ENCODE results near the gene MYO9B. TPM values are rescaled to one million over a fixed set of nuclear protein-coding genes. Genes with fewer than 3 reads are reported as not detected.
"Not testable (repeated sequence)": the region's sequence is repeated elsewhere in the genome, so short reads cannot be mapped to it uniquely, and the experiment has no call there.

MYO9B gene
- total RNA-seq, 4 donors from 2014 or later, result 102 to 246 (median 151) TPM

- in situ Hi-C loops (cut with MboI; ENCODE audit: low pct_ligation_motif_present in 1 of 4, low pct_unique_long_range_greater_than_20kb in 1 of 4, low sequenced_read_pairs in 3 of 4), result no loop called here
These were observed 27.6 kb downstream of the MYO9B start for GRCh38 chr19:17103177-17103576.

GRCh38 chr19:17104679-17105078 is 29.1 kb downstream of the MYO9B start:
- no peak for DNase-seq
- intact Hi-C loops (cut with DNase I; ENCODE audit: low total_unique reads), result no loop called here
- Histone ChIP-seq H3K27me3 (no peaks in the 10 kb centered on the region), H3K4me1 (peaks cover 17 to 28% (median 19%) of the 10 kb centered on the region in 4 donors), H3K9me3 (no peaks in the 10 kb centered on the region), H3K27ac (no peak overlapping the region), H3K36me3 (peaks cover 0 to 15% (median 6%) of the 10 kb centered on the region in 4 donors), H3K4me3 (no peak overlapping the region)
- in situ Hi-C loops (cut with MboI; ENCODE audit: low pct_ligation_motif_present in 1 of 4, low pct_unique_long_range_greater_than_20kb in 1 of 4, low sequenced_read_pairs in 3 of 4), result no loop called here
- WGBS, 2 donors (ENCODE audit: low coverage in 1 of 2), result 71 to 81% methylated on average over 5 to 7 of the region's 7 CpGs
- TF ChIP-seq EP300 (IDR thresholded peaks at IDR 0.05; ENCODE audit: low read depth), result no peak
- no peak for TF ChIP-seq POLR2A (IDR thresholded peaks at IDR 0.05)
- no peak for TF ChIP-seq CTCF (IDR thresholded peaks at IDR 0.05)
- no peak for TF ChIP-seq POLR2AphosphoS5 (IDR thresholded peaks at IDR 0.05)

More at GRCh38 chr19:17103177-17103576, 27.6 kb downstream of the MYO9B start:
- intact Hi-C loops (cut with DNase I; ENCODE audit: low total_unique reads), result no loop called here
- Histone ChIP-seq H3K9me3 (no peaks in the 10 kb centered on the region), H3K4me3 (no peak overlapping the region), H3K27ac (no peak overlapping the region), H3K27me3 (no peaks in the 10 kb centered on the region), H3K4me1 (peaks cover 11 to 16% (median 14%) of the 10 kb centered on the region in 4 donors), H3K36me3 (peaks cover 0 to 15% (median 6%) of the 10 kb centered on the region in 4 donors)
- DNase-seq, result peak; percentile 36
- TF ChIP-seq POLR2AphosphoS5 (IDR thresholded peaks at IDR 0.05) (no peak), CTCF (IDR thresholded peaks at IDR 0.05) (peak in 4 of 5 experiments; percentile 29 to 49 (median 34))
- WGBS, 2 donors (ENCODE audit: low coverage in 1 of 2), result 82% methylated on average over 3 of the region's 3 CpGs; no CpG with 5 or more reads in 1 of the 2 donors

- intact Hi-C loops (cut with DNase I; ENCODE audit: low total_unique reads) (no loop called here), in situ Hi-C loops (cut with MboI; ENCODE audit: low pct_ligation_motif_present in 1 of 4, low pct_unique_long_range_greater_than_20kb in 1 of 4, low sequenced_read_pairs in 3 of 4) (no loop called here)
- peaks cover 0 to 15% (median 6%) of the 10 kb centered on the region in 4 donors for H3K36me3 ChIP-seq
- no peak overlapping the region for H3K4me3 ChIP-seq
- no peaks in the 10 kb centered on the region for H3K27me3 ChIP-seq
- H3K9me3 ChIP-seq, result no peaks in the 10 kb centered on the region
- H3K4me1 ChIP-seq, result peaks cover 17 to 29% (median 19%) of the 10 kb centered on the region in 4 donors
- peak overlapping the region in 2 of 4 donors; percentile 9 to 18 for H3K27ac ChIP-seq
- TF ChIP-seq EP300 (IDR thresholded peaks at IDR 0.05; ENCODE audit: low read depth), result no peak
- no peak for TF ChIP-seq POLR2AphosphoS5 (IDR thresholded peaks at IDR 0.05)
- TF ChIP-seq CTCF (IDR thresholded peaks at IDR 0.05), result no peak
- TF ChIP-seq POLR2A (IDR thresholded peaks at IDR 0.05), result no peak
- WGBS, 2 donors (ENCODE audit: low coverage in 1 of 2), result 76 to 79% methylated on average over 3 of the region's 3 CpGs
- no peak for DNase-seq
These were observed 30.0 kb downstream of the MYO9B start for GRCh38 chr19:17105556-17105955.

- peak overlapping the region; percentile 79 to 92 (median 84) for H3K27ac ChIP-seq
- DNase-seq; H3K27me3 ChIP-seq; intact Hi-C loops (cut with DNase I; ENCODE audit: low total_unique reads); H3K4me3 ChIP-seq; H3K9me3 ChIP-seq; in situ Hi-C loops (cut with MboI; ENCODE audit: low pct_ligation_motif_present in 1 of 4, low pct_unique_long_range_greater_than_20kb in 1 of 4, low sequenced_read_pairs in 3 of 4): not testable (repeated sequence)
- peaks cover 17 to 32% (median 19%) of the 10 kb centered on the region in 4 donors for H3K4me1 ChIP-seq
- 95% methylated on average over 4 of the region's 4 CpGs; no CpG with 5 or more reads in 1 of the 2 donors for WGBS, 2 donors (ENCODE audit: low coverage in 1 of 2)
- peaks cover 0 to 15% (median 5%) of the 10 kb centered on the region in 4 donors for H3K36me3 ChIP-seq
These were observed 31.4 kb downstream of the MYO9B start for GRCh38 chr19:17106964-17107363.
